NAMALWA (cell line): ENCODE measurements around the gene AXIN2.
"Not testable (repeated sequence)": the region's sequence is repeated elsewhere in the genome, so short reads cannot be mapped to it uniquely, and the experiment has no call there.

Experiments used
- DNase-seq: peaks from one replicate; pipeline ENCODE4 v3.0.0-alpha.2; 2015; ENCODE audit warnings: low spot score

The AXIN2 gene

DNA sequence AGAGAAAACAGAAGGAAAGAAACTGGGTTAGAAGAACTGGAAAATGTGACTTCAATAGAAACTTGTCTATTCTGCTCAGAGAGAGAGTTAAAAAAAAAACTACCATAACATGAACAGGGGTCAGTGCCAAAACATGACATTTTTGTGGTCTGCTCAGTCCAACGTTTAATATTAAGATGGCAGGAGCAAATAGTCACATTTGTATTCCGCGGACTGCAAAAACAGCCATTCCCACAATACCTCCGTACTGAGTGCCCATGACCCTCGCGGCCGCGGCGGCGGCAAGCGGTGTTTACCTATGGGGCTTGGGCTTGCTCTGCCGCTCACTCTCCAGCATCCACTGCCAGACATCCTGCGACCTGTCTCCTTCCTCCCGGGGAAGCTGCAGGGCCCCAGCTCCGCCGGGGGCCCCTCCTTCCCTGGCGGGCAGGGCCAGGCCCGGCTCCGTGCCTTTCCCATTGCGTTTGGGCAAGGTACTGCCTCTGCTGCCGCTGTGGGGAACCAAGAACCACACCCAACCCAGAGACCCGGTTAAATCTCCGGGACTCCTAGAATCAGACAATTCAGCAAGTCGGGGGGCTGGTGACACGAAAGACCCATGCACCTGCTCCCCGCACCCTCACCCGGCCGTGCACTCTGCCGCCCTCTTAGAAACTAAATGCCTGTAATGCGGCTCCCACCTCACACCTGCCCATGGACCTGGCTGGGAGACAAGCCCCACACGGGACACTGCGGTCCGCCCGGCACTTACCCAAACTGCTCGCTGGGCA, 24.7 kb downstream of the AXIN2 start:
- no peak for DNase-seq

DNA sequence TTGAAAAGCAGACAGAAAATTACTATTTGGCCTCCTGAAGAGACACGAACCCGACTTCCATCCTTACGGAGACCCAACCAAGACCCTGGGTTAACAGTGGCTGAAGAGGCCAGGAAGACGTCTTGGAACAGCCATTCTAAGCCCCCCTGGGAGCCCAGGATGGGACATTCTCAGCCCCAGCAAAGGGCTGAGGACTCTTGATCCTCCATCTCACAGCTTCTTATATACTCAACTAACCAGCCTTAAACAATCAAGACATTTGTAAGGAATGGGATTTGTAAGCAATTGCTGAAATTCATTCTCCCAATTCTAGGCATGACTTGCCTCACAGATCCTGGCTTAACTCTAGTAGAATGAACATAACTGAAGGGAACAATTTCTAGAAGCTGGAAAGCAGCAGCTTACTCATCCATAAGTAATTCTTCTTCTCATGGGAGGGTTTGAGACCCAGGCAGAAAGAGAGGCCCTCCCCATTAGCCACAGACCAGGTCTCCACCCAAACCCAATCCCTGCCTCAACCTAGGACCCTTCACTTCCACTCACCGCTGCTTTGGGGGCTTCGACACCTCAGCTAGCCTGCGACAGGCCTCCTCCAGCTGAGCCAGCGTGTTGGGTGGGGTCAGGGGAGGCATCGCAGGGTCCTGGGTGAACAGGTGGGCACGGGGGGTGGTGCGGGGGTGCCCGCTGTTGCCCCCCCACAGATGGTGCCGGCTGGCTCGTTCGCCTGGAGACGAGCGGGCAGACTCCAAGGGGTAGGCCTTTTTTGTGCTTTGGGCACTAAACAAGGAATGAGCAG, 25.5 kb downstream of the AXIN2 start:
- DNase-seq: no peak

GRCh38 chr17:65533852-65534457, 27.5 kb downstream of the AXIN2 start:
- no peak for DNase-seq

DNA sequence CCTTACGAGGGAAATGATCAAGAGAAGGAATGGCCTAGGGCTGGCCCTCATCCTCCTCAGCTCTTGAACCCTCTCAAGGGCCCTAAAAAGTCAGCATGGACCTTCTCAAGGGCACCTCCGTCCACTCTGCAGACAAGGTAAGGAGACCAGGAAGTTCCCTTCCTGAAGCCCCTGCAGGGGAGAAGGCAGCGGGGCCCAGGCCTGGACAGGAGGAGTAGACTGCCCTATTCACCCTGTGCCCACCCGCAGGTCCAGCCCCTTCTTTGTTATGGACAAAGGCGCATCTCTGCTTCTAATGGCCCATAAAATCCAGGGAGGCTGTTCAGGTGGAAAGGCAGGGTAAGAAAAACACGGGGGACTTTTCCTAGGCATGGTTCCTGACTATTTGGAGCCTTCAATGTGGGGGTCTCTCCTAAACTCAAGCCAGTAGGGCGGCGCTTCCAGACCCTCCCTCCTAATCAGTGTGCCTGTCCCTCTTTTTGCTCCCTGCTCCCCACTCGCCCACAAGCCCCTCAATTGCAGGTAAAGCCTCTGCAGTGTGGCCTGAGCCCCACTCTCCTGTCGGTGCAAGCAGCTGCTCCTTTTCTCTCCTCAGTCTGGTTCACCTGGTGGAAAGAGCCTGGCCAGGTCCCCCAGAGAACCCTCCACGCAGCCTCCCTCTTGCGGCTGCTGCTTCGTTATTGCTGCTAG, 28.2 kb downstream of the AXIN2 start:
- DNase-seq: no peak

DNA sequence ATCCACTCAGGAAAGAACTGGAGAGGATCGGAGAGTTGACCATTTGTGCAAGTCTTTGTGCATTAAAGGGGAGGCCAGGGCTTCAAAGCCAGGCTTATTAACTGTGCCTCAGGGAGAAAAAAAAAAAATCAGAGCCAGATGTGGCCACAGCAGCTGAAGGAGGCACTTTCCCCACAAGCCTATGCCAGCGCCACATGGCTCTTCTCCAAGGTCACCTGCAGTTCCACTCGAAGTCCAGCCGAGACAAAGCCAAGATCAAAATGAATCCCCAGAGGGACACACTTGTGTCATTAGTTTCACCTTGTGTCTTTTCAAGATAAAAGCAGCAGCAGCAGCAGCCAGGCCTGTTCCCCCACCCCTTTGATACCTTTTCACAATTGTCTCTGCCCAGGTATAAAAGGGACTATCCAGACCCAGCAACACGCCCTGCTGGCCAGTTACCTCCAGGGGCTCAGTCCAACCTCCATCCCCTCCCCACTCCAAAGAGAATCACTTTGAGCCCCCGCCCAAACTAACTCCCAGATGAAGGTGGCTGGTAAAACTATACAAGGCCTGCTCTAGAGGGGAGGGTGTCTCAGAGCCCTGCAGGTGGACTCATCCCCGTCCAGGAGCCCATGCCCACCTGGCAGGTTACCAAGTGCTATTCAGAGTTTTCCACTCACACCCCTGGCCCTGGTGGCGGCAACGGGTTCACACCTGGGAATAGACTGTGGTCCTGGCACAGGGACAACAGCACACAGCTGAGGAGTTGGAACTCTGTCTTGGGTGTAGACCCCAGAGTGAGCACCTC, 29.2 kb downstream of the AXIN2 start:
- DNase-seq: no peak

- DNase-seq: no peak
Observed at GRCh38 chr17:65531256-65532100, 30.0 kb downstream of the AXIN2 start.

- no peak for DNase-seq
Observed at GRCh38 chr17:65530523-65531255, 30.8 kb downstream of the AXIN2 start.

DNA sequence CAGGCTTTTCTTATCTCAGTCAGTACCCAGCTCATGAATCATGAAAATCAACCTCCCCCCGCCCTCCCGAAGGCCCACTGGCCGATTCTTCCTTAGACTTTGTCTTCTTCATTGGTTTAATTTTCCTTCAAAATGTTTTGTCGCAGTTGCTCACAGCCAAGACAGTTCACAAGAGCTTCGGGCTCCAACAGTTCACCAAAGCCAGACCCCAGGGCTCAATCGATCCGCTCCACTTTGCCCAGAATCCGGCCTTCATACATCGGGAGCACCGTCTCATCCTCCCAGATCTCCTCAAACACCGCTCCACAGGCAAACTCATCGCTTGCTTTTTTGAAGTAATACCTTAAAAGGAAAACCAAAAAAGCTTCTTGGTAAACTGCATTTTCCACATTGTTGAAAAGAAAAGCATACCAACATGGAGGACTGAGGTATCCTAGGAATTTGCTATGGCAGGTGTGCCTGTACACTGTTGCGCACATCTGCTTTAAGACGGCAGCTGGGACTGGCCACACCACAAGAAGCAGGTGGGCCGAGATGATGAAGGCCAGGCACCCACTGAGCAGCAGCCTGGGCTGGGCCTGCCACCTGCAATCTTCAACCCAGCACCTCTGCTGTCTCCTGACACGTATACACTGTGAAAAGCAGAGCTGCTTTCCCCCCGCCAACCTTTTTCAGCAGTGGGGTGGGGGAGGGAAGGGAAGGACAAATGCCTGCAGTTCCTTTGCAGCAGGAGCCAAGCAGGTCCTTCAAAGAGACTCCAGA, 31.5 kb downstream of the AXIN2 start:
- DNase-seq: no peak

- DNase-seq: no peak
Observed at GRCh38 chr17:65529040-65529633, 32.3 kb downstream of the AXIN2 start.

- DNase-seq: no peak
Observed at GRCh38 chr17:65527857-65528591, 33.4 kb downstream of the AXIN2 start.

DNA sequence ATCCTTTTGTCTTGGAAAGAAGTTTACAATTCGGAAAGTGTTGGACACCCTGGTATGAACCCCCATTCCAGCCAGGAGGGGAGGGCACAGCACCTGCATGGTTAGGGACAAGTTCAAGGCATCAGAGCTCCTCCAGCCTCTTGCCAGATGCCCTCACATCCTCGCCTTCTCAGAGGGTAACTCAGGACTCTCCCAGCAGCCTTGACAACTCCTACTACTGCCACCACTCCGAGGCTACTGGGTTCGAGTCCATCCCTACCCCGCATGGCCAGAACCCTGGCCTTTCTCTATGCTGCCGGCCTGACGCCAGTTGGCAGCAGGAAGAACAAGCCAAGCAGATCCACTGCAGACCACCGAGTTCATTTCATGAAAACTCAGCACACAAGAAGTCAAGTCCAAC, 34.1 kb downstream of the AXIN2 start:
- no peak for DNase-seq

GRCh38 chr17:65526854-65527253, 34.6 kb downstream of the AXIN2 start:
- not testable (repeated sequence) for DNase-seq

DNA sequence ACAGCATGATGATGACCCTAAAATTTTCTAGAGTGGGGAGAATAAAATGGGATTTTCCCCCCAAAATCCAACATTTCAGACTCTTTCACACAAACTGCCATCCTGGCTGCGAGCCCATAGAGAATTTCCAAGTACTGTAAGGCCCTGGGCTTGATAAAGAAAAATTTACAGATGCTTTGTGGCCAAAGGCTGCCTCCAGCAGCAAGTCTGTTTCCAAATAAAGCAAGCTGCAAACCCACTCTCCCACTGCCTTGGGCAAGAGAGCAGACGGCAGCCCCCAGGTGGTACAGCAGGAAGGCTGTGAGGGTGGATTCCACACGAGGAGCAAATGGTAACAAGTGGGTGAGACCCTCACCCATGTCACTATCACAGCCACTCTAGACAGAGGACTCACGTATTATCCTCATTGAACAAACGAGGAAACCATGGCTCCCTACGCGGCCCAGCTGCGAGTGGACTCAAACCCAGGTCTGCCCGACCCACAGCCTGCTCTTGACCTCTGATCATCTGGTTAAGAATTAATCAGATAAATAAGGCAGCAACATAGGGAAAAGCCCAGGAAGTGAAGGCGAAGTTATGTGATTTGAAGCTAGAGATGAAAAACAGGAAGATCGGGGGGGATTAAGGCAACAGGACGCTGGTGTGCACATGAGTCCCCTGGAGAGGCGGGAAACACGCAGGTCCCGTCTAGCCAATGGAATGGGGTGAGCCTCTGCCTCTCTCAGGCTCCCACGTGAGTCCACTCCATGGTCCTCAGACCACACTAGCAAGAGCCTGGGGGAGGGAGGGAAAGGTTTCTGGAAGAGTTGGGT, 37.4 kb downstream of the AXIN2 start:
- no peak for DNase-seq

- no peak for DNase-seq
Observed at GRCh38 chr17:65523411-65523810, 38.0 kb downstream of the AXIN2 start.

- no peak for DNase-seq
Observed at GRCh38 chr17:65522751-65523404, 38.6 kb downstream of the AXIN2 start.

DNA sequence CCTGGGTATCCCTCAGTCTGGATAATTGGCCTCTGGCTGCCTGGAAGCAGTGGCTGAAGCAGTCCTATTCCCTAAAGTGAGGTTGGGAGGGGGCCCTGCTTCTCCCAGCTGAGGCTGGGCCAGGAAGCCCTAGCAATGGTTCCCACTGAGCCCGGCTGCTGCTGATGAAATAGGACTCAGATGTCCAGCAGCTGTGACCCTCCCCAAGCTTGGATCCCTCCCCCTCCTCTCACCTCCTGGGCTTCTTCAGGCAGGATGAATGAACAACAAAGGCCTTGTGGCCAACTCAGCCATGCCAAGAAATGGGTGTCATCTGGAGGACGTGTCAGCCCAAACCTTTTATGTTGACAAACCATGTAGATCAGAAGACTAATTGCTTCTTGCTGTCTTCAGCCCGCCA, 42.0 kb downstream of the AXIN2 start:
- no peak for DNase-seq

GRCh38 chr17:65518256-65518655, 43.2 kb downstream of the AXIN2 start:
- DNase-seq: peak; percentile 10
